CD14-positive monocyte (primary cell): ENCODE measurements around the gene IRF6. TPM values are rescaled to one million over a fixed set of nuclear protein-coding genes. Genes with fewer than 3 reads are reported as not detected.

ENCODE experiments used
- DNase-seq, 3 donors: peaks; one replicate each; pipeline ENCODE4 v3.0.0-alpha.2; 2011 to 2022
- H2AFZ ChIP-seq: 2 replicates; pipeline ENCODE4 v1.6.0; 2012; ENCODE audit warnings: mild to moderate bottlenecking, low read depth, low read length, inconsistent platforms; ENCODE audit not compliant: insufficient read depth, poor library complexity, severe bottlenecking
- H3K27ac ChIP-seq, 2 donors: 1 replicate in 1 of 2; 2 replicates in 1 of 2; pipeline ENCODE4 v1.5.1; 2012 to 2013; ENCODE audit warnings: low read length in 2 of 2, control low read depth in 1 of 2, inconsistent platforms in 1 of 2, low read depth in 1 of 2, mild to moderate bottlenecking in 1 of 2
- H3K27me3 ChIP-seq, 2 donors: one replicate each; pipeline versions ENCODE4 v1.6.0 to v1.6.1; 2011 to 2013; ENCODE audit warnings: low read length in 2 of 2; ENCODE audit not compliant: control insufficient read depth in 2 of 2, insufficient read depth in 2 of 2
- H3K36me3 ChIP-seq, 2 donors: replicated peaks in 1 of 2; 1 replicate in 1 of 2; 2 replicates in 1 of 2; pipeline versions ENCODE4 v1.5.1 to v1.6.1; 2012 to 2013; ENCODE audit warnings: low read length in 2 of 2, control low read depth in 1 of 2, inconsistent platforms in 1 of 2, mild to moderate bottlenecking in 1 of 2; ENCODE audit not compliant: insufficient read depth in 2 of 2, control insufficient read depth in 1 of 2
- H3K4me1 ChIP-seq, 2 donors: 1 replicate in 1 of 2; 2 replicates in 1 of 2; pipeline versions ENCODE4 v1.5.1 to v1.6.1; 2012 to 2013; ENCODE audit warnings: low read length in 2 of 2, control low read depth in 1 of 2, inconsistent platforms in 1 of 2, mild to moderate bottlenecking in 1 of 2, moderate library complexity in 1 of 2; ENCODE audit not compliant: insufficient read depth in 2 of 2, control insufficient read depth in 1 of 2
- H3K4me2 ChIP-seq: replicated peaks from 2 replicates; pipeline ENCODE3; 2012; ENCODE audit warnings: low read length, moderate library complexity, mild to moderate bottlenecking; ENCODE audit not compliant: poor library complexity, severe bottlenecking; ENCODE audit errors: extremely low read depth
- H3K4me3 ChIP-seq, 3 experiments: fragments of 200-600 bp in 1 of 3; sonication (generic) in 1 of 3; replicated peaks in 1 of 3; 1 replicate in 2 of 3; 2 replicates in 1 of 3; pipeline ENCODE4 v1.5.1; 2011 to 2013; ENCODE audit warnings: low read length in 3 of 3, mild to moderate bottlenecking in 3 of 3, control low read depth in 2 of 3, low read depth in 2 of 3, inconsistent platforms in 1 of 3, moderate library complexity in 1 of 3
- H3K79me2 ChIP-seq: 2 replicates; pipeline ENCODE4 v1.6.0; 2012; ENCODE audit warnings: mild to moderate bottlenecking, control low read depth, inconsistent platforms, low read length, moderate library complexity; ENCODE audit not compliant: insufficient read depth
- H3K9ac ChIP-seq: 2 replicates; pipeline ENCODE4 v1.6.0; 2017; ENCODE audit warnings: low read length, mild to moderate bottlenecking; ENCODE audit not compliant: insufficient read depth, poor library complexity, severe bottlenecking
- H3K9me3 ChIP-seq, 2 donors: replicated peaks in 1 of 2; 1 replicate in 1 of 2; 2 replicates in 1 of 2; pipeline versions ENCODE4 v1.5.1 to v1.6.1; 2012 to 2013; ENCODE audit warnings: low read length in 2 of 2, control low read depth in 1 of 2; ENCODE audit not compliant: control insufficient read depth in 1 of 2, insufficient read depth in 1 of 2
- H4K20me1 ChIP-seq: 2 replicates; pipeline ENCODE4 v1.6.0; 2012; ENCODE audit warnings: mild to moderate bottlenecking, low read length, control low read depth, moderate library complexity; ENCODE audit not compliant: insufficient read depth
- H3K27ac Mint-ChIP-seq, 7 donors: one replicate each; pipeline ENCODE4 v1.8.0; 2020; ENCODE audit warnings: mild to moderate bottlenecking in 7 of 7, mixed read lengths in 7 of 7, moderate library complexity in 6 of 7, inconsistent platforms in 2 of 7
- H3K27me3 Mint-ChIP-seq, 3 donors: one replicate each; pipeline ENCODE4 v1.8.0; 2021 to 2022; ENCODE audit warnings: low read depth in 3 of 3, mild to moderate bottlenecking in 3 of 3, mixed read lengths in 3 of 3, moderate library complexity in 3 of 3, inconsistent platforms in 1 of 3
- H3K36me3 Mint-ChIP-seq, 2 donors: one replicate each; pipeline ENCODE4 v1.8.0; 2020; ENCODE audit warnings: mixed read lengths in 2 of 2, inconsistent platforms in 1 of 2, mild to moderate bottlenecking in 1 of 2
- H3K4me1 Mint-ChIP-seq: one replicate; pipeline ENCODE4 v1.8.0; 2020; ENCODE audit warnings: mild to moderate bottlenecking, mixed read lengths
- H3K4me3 Mint-ChIP-seq, 2 donors: one replicate each; pipeline ENCODE4 v1.8.0; 2020; ENCODE audit warnings: mild to moderate bottlenecking in 2 of 2, mixed read lengths in 2 of 2, moderate library complexity in 1 of 2
- H3K9me3 Mint-ChIP-seq, 7 donors: one replicate each; pipeline ENCODE4 v1.8.0; 2020 to 2022; ENCODE audit warnings: mixed read lengths in 7 of 7, mild to moderate bottlenecking in 6 of 7, moderate library complexity in 6 of 7, inconsistent platforms in 2 of 7
- WGBS: methylation state at CpG from one replicate; pipeline ENCODE4 v1.1.5; 2013; ENCODE audit warnings: missing lambda C conversion rate; ENCODE audit not compliant: insufficient coverage; 5-methylcytosine and 5-hydroxymethylcytosine counted together
- intact Hi-C, 2 donors: fragments of 100-400 bp; cut with micrococcal nuclease; formaldehyde crosslinking; loops; one replicate each; pipeline versions ENCODE4 v1.15.0 to v1.15.1; 2023
- polyA plus RNA-seq, 3 donors: library from polyadenylated mRNA; depleted of rRNA in 1 of 3; unstranded in 2 of 3; stranded (reverse) in 1 of 3; fragments of 300-500 nt in 2 of 3; fragments of >200 nt in 1 of 3; fragmentation: Illumina TruSeq in 2 of 3; gene quantifications; 1 replicate in 2 of 3; 2 replicates in 1 of 3; pipeline ENCODE4 v1.2.3, GENCODE V29; 2012 to 2021
- TF ChIP-seq, protein P1 (sequence below): fragments of 200-600 bp; IDR thresholded peaks from one replicate; pipeline ENCODE4 v1.8.0; 2022; ENCODE audit warnings: antibody characterized with exemption, mild to moderate bottlenecking

The IRF6 gene
- polyA plus RNA-seq, 3 donors, result 0.21 to 0.62 (median 0.35) TPM

GRCh38 chr1:209810783-209811182, 4.8 kb upstream of the IRF6 start:
- WGBS, result 94% methylated on average over 3 of the region's 5 CpGs
- Mint-ChIP-seq H3K27ac (no peak overlapping the region), H3K9me3 (no peaks in the 10 kb centered on the region), H3K4me3 (no peak overlapping the region), H3K4me1 (peaks cover 17% of the 10 kb centered on the region), H3K27me3 (peaks cover 0 to 3% (median 0%) of the 10 kb centered on the region in 3 donors), H3K36me3 (no peaks in the 10 kb centered on the region)
- H3K79me2 ChIP-seq, result no peaks in the 10 kb centered on the region
- no peak for DNase-seq
- H3K4me3 ChIP-seq, result no peak overlapping the region
- no peak overlapping the region for H3K4me2 ChIP-seq
- H4K20me1 ChIP-seq, result no peaks in the 10 kb centered on the region
- no peaks in the 10 kb centered on the region for H3K36me3 ChIP-seq
- H3K9ac ChIP-seq, result no peak overlapping the region
- no peak overlapping the region for H2AFZ ChIP-seq
- H3K27ac ChIP-seq, result no peak overlapping the region
- H3K4me1 ChIP-seq, result peaks cover 7 to 8% of the 10 kb centered on the region in 2 donors
- no peaks in the 10 kb centered on the region for H3K27me3 ChIP-seq
- TF ChIP-seq, protein P1, sequence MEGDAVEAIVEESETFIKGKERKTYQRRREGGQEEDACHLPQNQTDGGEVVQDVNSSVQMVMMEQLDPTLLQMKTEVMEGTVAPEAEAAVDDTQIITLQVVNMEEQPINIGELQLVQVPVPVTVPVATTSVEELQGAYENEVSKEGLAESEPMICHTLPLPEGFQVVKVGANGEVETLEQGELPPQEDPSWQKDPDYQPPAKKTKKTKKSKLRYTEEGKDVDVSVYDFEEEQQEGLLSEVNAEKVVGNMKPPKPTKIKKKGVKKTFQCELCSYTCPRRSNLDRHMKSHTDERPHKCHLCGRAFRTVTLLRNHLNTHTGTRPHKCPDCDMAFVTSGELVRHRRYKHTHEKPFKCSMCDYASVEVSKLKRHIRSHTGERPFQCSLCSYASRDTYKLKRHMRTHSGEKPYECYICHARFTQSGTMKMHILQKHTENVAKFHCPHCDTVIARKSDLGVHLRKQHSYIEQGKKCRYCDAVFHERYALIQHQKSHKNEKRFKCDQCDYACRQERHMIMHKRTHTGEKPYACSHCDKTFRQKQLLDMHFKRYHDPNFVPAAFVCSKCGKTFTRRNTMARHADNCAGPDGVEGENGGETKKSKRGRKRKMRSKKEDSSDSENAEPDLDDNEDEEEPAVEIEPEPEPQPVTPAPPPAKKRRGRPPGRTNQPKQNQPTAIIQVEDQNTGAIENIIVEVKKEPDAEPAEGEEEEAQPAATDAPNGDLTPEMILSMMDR, result no peak
- no peaks in the 10 kb centered on the region for H3K9me3 ChIP-seq
- intact Hi-C loops, result no loop called here

- no peaks in the 10 kb centered on the region for H3K36me3 Mint-ChIP-seq
- H3K4me3 ChIP-seq, result no peak overlapping the region
- no peaks in the 10 kb centered on the region for H3K27me3 ChIP-seq
- H3K4me1 Mint-ChIP-seq, result peaks cover 22% of the 10 kb centered on the region
- TF ChIP-seq, protein P1, result no peak
- H3K9me3 ChIP-seq, result no peaks in the 10 kb centered on the region
- H3K36me3 ChIP-seq, result no peaks in the 10 kb centered on the region
- no peak overlapping the region for H3K27ac ChIP-seq
- H3K9ac ChIP-seq, result no peak overlapping the region
- peaks cover 12 to 13% of the 10 kb centered on the region in 2 donors for H3K4me1 ChIP-seq
- H3K27me3 Mint-ChIP-seq, result peaks cover 8 to 12% (median 8%) of the 10 kb centered on the region in 3 donors
- no peak for DNase-seq
- H4K20me1 ChIP-seq, result no peaks in the 10 kb centered on the region
- WGBS, result 100% methylated on average over 1 of the region's 4 CpGs
- no peak overlapping the region for H3K27ac Mint-ChIP-seq
- H3K4me3 Mint-ChIP-seq, result no peak overlapping the region
- H3K9me3 Mint-ChIP-seq, result no peaks in the 10 kb centered on the region
- no peaks in the 10 kb centered on the region for H3K79me2 ChIP-seq
- H3K4me2 ChIP-seq, result no peak overlapping the region
- H2AFZ ChIP-seq, result no peak overlapping the region
- intact Hi-C loops, result no loop called here
Measured at GRCh38 chr1:209809611-209810010, 3.7 kb upstream of the IRF6 start.
